ENCODE measurements around the gene BRCA2.
"Not testable (repeated sequence)": the region's sequence is repeated elsewhere in the genome, so short reads cannot be mapped to it uniquely, and the experiment has no call there.

The BRCA2 gene

DNA sequence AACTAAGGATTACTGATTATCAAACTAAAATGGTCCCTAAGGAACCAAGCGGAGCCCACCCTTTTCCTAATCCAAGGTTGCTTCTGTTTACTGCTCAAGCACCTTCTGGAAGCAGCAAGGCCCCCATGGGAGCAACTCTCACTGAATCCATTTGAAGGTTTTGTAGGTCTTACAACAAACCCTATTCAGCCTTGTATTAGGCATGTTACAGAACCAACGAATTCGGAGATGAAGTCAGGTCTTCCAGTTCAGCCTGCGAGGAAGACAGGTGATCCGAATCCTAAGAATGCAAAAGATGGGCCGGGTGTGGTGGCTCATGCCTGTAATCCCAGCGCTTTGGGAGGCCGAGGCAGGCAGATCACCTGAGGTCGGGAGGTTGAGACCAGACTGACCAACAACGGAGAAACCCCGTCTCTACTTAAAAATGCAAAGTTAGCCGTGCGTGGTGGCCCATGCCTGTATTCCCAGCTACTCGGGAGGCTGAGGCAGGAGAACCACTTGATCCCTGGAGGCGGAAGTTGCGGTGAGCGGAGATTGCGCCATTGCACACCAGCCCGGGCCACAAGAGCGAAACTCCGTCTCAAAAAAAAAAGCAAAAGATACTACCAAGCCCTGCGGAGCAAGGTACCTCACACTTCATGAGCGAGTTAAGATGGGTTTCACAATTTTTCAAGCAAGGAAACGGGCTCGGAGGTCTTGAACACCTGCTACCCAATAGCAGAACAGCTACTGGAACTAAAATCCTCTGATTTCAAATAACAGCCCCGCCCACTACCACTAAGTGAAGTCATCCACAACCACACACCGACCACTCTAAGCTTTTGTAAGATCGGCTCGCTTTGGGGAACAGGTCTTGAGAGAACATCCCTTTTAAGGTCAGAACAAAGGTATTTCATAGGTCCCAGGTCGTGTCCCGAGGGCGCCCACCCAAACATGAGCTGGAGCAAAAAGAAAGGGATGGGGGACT, 754 bp upstream of the BRCA2 start:
- DNase-seq, result peak; percentile 19

DNA sequence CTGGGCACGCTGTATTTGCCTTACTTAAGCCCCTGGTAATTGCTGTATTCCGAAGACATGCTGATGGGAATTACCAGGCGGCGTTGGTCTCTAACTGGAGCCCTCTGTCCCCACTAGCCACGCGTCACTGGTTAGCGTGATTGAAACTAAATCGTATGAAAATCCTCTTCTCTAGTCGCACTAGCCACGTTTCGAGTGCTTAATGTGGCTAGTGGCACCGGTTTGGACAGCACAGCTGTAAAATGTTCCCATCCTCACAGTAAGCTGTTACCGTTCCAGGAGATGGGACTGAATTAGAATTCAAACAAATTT, 676 bp downstream of the BRCA2 start:
- peak; percentile 45 for DNase-seq

DNA sequence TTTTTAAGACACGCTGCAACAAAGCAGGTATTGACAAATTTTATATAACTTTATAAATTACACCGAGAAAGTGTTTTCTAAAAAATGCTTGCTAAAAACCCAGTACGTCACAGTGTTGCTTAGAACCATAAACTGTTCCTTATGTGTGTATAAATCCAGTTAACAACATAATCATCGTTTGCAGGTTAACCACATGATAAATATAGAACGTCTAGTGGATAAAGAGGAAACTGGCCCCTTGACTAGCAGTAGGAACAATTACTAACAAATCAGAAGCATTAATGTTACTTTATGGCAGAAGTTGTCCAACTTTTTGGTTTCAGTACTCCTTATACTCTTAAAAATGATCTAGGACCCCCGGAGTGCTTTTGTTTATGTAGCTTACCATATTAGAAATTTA, 1.2 kb downstream of the BRCA2 start:
- DNase-seq, result no peak

DNA sequence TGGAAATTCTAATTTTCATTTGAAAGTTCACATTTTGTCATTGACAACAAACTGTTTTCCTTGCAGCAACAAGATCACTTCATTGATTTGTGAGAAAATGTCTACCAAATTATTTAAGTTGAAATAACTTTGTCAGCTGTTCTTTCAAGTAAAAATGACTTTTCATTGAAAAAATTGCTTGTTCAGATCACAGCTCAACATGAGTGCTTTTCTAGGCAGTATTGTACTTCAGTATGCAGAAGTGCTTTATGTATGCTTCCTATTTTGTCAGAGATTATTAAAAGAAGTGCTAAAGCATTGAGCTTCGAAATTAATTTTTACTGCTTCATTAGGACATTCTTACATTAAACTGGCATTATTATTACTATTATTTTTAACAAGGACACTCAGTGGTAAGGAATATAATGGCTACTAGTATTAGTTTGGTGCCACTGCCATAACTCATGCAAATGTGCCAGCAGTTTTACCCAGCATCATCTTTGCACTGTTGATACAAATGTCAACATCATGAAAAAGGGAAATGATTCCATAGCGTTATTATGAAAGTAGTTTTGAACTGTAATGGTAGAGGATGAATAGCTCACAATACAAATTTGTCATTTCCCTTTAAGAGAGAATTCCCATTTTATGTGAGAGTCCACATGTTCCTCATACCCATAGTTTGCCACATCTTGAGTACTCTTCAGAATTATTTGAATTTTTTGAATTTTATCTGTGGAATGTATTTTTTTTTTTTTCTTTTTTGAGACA, 2.6 kb downstream of the BRCA2 start:
- DNase-seq, result no peak

DNA sequence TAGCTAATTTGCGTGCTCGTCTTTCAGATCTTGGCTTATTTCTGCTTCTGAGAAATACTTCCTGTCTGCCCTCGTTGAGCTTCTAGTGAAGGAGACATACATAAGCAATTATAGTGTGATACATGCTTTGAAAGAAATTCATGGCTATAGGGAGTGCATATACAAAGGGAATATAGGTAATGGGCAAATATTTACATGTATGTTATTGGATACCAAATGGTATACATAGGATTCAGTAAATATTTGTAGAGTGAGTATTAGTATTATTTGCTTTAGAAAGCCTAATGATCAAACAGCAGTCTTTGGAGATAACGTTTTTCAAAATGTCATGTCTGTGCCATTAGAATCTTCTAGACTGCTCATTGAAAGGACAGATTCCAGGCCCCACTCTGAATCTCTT, 5.2 kb downstream of the BRCA2 start:
- no peak for DNase-seq

DNA sequence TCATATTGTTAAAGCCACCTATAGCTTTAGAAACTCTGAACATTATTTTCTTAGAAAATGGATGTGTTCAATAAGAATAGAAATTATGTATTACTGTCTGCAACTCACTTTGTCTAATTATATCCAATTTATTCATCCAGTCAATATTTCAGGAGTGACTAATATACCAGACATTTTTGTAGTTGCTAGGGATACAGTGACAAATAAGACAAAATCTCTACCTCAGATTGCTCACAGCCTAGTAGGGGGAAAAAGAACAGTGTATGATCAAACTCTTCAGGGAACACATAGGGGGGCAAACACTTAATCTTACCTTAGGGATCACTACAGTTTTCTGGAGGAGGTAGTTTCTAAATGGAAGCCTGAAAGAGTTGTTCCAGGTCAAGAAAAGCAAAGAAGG, 8.6 kb downstream of the BRCA2 start:
- no peak for DNase-seq

DNA sequence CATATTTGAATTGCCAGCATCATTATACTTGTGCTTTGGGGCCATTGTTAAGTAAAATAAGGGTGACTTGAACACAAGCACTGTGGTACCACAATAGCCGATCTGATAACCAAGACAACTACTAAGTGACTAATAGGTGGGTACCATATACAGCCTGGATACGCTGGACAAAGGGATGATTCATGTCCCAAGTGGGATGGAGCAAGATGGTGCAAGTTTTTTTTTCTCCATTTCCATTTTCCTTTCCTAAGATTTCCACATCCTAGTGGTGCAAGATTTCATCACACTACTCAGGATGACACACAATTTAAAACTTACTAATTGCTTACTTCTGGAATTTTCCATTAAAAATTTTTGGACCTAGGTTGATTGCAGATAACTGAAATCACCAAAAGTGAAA, 15.1 kb downstream of the BRCA2 start:
- DNase-seq, result no peak

DNA sequence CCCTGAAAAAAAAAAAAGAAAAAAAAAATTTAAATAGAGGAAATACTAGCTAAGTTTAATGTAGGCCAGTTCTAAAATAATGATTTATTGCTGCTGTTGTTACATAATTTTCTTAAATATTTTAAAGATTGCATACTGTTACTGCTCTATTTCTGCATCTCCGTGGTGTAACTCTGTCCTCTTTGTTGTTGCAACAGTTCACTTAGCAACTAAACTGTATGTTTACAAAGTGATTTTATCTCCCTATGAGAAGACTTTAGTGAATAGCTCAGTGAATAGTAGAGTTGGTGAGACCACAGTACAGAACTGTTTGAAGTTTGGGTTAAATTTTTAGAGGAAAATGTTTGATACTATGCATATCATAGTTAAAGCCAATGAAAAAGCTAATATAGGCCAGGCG, 19.4 kb downstream of the BRCA2 start:
- no peak for DNase-seq

DNA sequence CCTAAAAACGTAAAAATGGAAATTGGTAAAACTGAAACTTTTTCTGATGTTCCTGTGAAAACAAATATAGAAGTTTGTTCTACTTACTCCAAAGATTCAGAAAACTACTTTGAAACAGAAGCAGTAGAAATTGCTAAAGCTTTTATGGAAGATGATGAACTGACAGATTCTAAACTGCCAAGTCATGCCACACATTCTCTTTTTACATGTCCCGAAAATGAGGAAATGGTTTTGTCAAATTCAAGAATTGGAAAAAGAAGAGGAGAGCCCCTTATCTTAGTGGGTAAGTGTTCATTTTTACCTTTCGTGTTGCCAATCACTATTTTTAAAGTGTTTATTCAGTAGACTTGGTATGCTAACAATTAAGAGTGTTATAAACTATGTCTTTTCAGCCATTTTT, 25.6 kb downstream of the BRCA2 start:
- no peak for DNase-seq

DNA sequence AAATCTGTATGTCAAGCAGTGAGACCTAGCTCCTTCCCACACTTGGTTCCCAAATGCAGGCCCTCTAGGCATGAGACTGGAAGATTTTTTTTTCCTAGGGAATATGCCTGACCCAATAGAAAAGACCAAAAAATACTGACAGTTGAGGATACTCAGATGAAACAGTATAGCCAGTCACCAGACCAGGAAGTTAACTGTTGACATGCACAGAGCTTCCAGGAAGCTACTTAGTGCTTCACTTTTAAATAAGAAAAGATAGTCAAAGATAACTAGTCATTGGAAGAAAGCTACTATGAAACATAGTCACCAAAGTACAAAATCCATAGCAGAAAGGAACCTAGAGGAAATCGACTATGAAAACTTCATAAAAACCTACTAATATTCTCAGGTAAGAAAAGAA, 32.3 kb downstream of the BRCA2 start:
- no peak for DNase-seq

DNA sequence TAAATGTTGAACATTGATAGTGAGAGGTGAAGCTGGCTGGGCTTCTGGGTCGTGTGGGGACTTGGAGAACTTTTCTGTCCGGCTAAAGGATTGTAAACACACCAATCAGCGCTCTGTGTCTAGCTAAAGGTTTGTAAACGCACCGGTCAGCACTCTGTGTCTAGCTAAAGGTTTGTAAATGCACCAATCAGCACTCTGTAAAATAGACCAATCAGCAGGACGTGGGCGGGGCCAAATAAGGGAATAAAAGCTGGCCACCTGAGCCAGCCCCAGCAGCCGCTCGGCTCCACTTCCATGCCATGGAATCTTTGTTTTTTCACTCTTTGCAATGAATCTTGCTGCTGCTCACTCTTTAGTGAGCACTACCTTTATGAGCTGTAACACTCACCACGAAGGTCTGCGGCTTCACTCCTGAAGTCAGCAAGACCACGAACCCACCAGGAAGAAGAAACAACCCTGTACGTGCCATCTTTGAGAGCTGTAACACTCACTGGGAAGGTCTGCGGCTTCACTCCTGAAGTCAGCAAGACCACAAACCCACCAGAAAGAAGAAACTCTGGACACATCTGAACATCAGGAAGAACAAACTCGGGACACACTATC, 35.6 kb downstream of the BRCA2 start:
- DNase-seq, result not testable (repeated sequence)

DNA sequence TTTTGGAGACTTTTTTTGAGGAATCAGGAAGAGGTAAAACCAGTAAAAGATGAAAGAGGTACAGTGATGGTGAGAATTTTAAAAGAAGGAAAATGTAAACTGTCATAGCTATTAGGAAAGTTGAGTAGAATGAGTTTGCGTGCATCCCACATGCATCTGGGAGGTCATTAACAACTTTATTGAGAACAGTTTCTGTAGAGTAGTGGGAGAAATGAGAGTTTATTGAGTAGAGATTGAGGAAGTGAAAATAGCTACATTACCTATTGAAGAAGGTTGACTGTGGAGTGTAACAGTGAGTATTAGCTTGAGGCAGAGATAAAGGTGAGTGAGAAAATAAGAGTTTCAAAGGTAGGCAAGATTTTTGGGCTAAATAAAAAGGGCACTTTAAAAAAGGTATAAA, 38.7 kb downstream of the BRCA2 start:
- DNase-seq, result no peak

DNA sequence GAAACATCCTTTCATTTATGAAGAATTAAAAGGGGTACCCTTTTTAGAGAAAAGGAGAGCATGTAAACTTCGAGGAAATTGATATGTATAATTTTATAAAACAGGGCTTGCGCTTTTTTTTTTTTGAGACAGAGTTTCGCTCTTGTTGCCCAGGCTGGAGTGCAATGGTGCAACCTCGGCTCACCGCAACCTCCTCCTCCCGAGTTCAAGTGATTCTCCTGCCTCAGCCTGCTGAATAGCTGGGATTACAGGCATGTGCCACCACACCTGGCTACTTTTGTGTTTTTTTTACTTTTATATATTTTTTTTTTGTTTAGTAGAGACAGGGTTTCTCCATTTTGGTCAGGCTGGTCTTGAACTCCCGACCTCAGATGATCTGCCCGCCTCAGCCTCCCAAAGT, 40.6 kb downstream of the BRCA2 start:
- not testable (repeated sequence) for DNase-seq

DNA sequence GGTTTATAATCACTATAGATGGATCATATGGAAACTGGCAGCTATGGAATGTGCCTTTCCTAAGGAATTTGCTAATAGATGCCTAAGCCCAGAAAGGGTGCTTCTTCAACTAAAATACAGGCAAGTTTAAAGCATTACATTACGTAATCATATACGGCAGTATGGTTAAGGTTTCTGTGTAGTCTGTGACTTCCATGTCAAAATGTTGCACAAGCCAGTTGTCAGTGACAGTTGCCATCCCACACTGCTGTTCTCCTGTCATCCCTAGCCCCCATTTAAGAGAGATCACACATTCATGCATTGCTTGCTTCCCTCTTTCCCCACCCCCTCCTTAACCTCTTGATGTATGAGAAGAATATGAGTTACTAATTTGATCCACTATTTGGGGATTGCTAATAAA, 47.3 kb downstream of the BRCA2 start:
- DNase-seq, result no peak

DNA sequence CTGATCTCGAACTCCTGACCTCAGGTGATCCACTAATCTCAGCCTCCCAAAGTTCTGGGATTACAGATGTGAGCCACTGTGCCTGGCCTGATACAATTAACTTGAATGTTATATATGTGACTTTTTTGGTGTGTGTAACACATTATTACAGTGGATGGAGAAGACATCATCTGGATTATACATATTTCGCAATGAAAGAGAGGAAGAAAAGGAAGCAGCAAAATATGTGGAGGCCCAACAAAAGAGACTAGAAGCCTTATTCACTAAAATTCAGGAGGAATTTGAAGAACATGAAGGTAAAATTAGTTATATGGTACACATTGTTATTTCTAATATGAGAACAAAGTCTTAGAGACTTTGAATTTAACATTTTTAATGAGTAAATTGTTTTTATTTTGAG, 55.5 kb downstream of the BRCA2 start:
- DNase-seq, result no peak

DNA sequence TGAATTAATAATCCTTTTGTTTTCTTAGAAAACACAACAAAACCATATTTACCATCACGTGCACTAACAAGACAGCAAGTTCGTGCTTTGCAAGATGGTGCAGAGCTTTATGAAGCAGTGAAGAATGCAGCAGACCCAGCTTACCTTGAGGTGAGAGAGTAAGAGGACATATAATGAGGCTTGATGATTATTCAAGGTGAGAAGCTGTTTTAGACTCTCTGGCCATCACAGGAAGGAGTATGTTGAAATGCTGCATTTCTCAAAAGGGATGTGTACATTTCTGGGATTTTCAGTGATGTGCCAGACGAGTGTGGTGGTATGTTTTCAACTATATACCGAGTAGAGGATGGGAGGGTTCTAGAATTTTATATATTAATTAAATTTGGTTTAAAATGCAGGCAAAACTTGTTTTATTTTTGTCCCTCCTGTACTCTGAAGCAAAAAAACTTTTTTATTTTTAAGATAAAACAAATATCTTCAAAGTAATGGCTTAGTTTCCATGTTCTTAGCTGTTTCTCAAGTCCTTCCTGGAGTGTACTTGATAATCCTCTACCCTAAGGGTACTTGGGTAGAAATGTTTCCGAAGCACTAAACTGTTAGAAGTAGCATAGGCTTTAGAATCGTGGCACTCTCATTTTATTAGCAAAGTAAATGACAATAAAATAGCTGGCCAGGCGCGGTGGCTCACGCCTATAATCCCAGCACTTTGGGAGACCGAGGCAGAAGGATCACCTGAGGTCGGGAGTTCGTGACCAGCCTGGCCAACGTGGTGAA, 61.5 kb downstream of the BRCA2 start:
- DNase-seq, result no peak

DNA sequence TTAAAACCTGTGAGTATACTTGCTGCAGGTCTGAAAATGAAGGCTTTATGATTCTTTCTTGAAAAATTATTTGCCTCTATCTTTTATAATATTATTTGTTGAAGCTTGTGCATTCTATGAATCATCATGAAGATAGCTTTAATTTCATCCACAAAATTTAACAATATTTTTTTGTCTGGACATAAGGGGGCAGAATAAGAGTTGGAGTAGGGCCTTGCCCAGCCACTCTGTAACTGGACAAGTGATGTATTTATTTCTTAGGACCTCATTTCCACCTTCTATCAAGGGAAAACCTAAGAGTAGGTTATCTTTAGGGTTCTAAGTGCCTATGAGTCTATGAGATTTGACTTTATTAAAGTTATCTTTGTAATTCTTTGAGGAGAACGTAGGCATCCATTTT, 62.7 kb downstream of the BRCA2 start:
- DNase-seq, result no peak

DNA sequence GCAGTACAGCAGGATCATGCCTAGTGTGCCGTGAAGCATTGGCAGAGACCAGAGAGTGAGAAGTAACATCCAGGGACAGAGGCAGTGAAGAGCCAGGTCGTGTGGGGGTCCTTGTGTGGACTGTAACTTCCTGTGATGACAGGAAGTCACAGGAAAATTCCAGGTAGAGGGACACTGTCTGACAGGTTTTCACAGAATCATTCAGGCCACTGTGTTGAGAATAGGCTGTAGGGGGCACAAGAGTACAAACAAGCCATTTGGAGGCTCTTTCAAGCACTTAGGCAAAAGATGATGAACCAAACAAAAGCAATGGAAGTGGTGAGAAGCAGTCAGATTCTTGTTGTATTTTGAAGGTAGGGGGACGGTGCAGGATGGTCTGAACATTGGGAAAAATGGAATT, 66.2 kb downstream of the BRCA2 start:
- DNase-seq, result no peak

DNA sequence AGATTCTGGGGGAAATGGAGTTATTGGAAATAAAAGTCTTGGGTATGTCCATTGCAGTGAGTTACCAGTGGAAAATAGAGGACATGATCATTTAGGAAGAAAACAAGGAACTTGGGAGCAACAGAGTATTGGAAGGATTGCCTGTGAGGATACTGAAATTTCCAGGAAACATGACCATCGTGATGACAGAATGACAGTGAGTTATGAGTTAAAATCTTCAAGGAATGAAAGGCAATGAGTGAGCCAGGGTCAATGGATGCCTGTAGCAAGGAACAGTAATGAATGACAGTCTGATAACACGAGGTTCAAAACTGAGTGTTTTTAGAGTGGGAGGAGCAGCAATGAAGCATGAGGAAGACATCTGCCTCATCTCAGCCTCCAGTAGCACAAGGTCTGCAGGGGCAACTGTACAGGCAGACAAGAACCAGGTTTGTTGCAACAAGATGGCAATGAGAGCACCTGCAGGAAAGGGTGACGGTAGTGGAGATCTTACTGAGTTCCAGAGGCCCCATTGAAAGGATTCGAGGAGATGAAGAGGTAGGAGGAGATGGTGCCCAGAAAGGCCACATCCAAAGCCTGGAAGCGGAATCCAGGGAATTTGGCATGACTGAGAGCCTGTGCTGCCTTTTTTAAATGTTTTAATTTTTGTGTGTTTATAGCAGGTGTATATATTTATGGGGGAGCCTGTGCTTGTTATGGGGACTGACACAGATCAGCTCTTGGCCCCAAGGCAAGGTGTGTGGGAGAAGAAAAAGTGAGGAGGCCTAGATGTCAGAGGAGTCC, 68.7 kb downstream of the BRCA2 start:
- DNase-seq, result no peak

DNA sequence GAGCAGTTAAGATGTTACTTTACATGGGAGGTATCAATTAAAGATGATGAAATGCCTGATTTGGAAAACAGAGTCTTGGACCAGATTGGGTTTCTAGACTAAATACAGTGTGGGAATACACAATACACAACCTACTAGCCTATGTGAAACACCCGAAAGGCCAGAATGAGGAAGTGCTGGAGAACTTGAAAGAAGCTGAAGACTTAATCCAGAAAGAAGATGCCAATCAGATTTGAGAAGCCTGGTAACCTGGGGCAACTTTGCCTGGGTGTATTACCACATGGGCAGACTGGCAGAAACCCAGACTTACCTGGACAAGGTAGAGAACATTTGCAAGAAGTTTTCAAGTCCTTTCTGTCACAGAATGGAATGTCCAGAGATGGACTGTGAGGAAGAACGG, 69.4 kb downstream of the BRCA2 start:
- no peak for DNase-seq

DNA sequence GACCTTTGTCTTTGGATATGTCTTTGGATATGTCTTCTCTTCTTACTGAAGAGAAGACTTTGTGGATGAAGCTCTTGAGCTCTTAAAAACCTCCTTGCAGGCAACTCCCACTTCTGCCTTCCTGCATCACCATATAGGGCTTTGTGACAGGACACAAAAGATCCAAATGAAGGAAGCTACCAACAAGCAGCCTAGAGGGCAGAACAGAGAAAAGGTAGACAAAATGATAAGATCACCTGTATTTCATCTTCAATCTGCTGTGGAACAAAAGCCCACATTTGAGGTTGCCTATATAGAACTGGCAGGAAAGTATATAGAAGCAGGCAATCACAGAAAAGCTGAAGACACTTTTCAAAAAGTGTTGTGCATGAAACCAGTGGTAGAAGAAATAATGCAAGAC, 70.1 kb downstream of the BRCA2 start:
- no peak for DNase-seq

DNA sequence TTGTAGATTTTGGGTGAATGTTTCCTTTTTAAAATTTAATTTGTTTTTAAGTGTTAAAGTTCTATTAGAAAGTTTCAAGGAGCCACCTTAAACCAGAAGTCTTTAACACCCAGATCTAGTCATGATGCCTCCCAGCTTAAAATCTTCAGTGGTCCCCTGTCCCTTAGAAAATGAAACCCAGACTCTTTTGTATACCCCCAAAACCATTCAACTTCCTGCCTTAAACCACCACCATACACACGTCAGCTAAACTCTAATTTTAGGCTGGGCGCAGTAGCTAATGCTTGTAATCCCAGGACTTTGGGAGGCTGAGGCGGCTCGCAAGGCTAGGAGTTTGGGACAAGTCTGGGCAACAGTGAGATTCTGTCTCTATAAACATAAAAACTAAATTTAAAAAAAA, 74.7 kb downstream of the BRCA2 start:
- DNase-seq, result no peak

Data from NCI-H510A (cell line).